Keratinocyte (primary cell): ENCODE data around the gene IFI35.

Experiments
- CTCF ChIP-seq, 3 experiments: IDR thresholded peaks in 1 of 3; conservative IDR thresholded peaks in 1 of 3; optimal IDR thresholded peaks in 1 of 3; 2 replicates in 2 of 3; 3 replicates in 1 of 3; pipeline versions ENCODE3 to v1.5.1; 2011; ENCODE audit warnings: low read length in 3 of 3, mild to moderate bottlenecking in 3 of 3, moderate library complexity in 2 of 3, control low read depth in 1 of 3, inconsistent platforms in 1 of 3; ENCODE audit not compliant: insufficient read depth in 2 of 3; ENCODE audit errors: extremely low read depth in 1 of 3
- EZH2 ChIP-seq: IDR thresholded peaks from one replicate; pipeline ENCODE4 v1.6.1; 2012; ENCODE audit warnings: inconsistent platforms, mild to moderate bottlenecking, low read length, moderate library complexity

- TF ChIP-seq CTCF (optimal IDR thresholded peaks at IDR 0.05 in 1 of 3, IDR thresholded peaks at IDR 0.05 in 1 of 3, conservative IDR thresholded peaks at IDR 0.05 in 1 of 3; ENCODE audit: extremely low read depth in 1 of 3, insufficient read depth in 2 of 3, low read length in 3 of 3) (no peak), EZH2 (no peak)
Observed at GRCh38 chr17:43021741-43022512, 15.3 kb downstream of the IFI35 start, which contains the start of gene VAT1.
